ENCODE results near the gene PANK4.
"Not testable (repeated sequence)": the region's sequence is repeated elsewhere in the genome, so short reads cannot be mapped to it uniquely, and the experiment has no call there.

PANK4 gene

GRCh38 chr1:2525920-2526823 is at the start of gene PANK4:
Gene PANK4, minus strand, starts transcription at chr1:2526596. Its CDS starts 9 bp downstream, at chr1:2526587.
- DNase-seq (ENCODE audit: low read depth in 2 of 2) = peak; percentile 74 to 82

- DNase-seq (ENCODE audit: low read depth in 2 of 2) = no peak
Observed at GRCh38 chr1:2574350-2574749, 48.0 kb upstream of the PANK4 start.

- no peak for DNase-seq (ENCODE audit: low read depth in 2 of 2)
Observed at GRCh38 chr1:2573250-2573920, 47.0 kb upstream of the PANK4 start.

- no peak for DNase-seq (ENCODE audit: low read depth in 2 of 2)
Observed at GRCh38 chr1:2571348-2571747, 45.0 kb upstream of the PANK4 start.

GRCh38 chr1:2570332-2570731 is 43.9 kb upstream of the PANK4 start:
- DNase-seq (ENCODE audit: low read depth in 2 of 2) = no peak

- DNase-seq (ENCODE audit: low read depth in 2 of 2) = not testable (repeated sequence)
Observed at GRCh38 chr1:2569703-2570102, 43.3 kb upstream of the PANK4 start.

GRCh38 chr1:2569060-2569459 is 42.7 kb upstream of the PANK4 start:
- DNase-seq (ENCODE audit: low read depth in 2 of 2) = no peak

- DNase-seq (ENCODE audit: low read depth in 2 of 2) = not testable (repeated sequence)
Observed at GRCh38 chr1:2568187-2568816, 41.9 kb upstream of the PANK4 start.

- no peak for DNase-seq (ENCODE audit: low read depth in 2 of 2)
Observed at GRCh38 chr1:2567083-2567679, 40.8 kb upstream of the PANK4 start.

GRCh38 chr1:2566101-2567045 is 40.0 kb upstream of the PANK4 start:
- DNase-seq (ENCODE audit: low read depth in 2 of 2) = no peak

- DNase-seq (ENCODE audit: low read depth in 2 of 2) = no peak
Observed at GRCh38 chr1:2564815-2565374, 38.5 kb upstream of the PANK4 start.

- DNase-seq (ENCODE audit: low read depth in 2 of 2) = no peak
Observed at GRCh38 chr1:2564006-2564814, 37.8 kb upstream of the PANK4 start.

- no peak for DNase-seq (ENCODE audit: low read depth in 2 of 2)
Observed at GRCh38 chr1:2563205-2563604, 36.8 kb upstream of the PANK4 start.

- no peak for DNase-seq (ENCODE audit: low read depth in 2 of 2)
Observed at GRCh38 chr1:2561898-2562895, 35.8 kb upstream of the PANK4 start.

- DNase-seq (ENCODE audit: low read depth in 2 of 2) = no peak
Observed at GRCh38 chr1:2561446-2561845, 35.0 kb upstream of the PANK4 start.

- DNase-seq (ENCODE audit: low read depth in 2 of 2) = no peak
Observed at GRCh38 chr1:2560299-2561073, 34.1 kb upstream of the PANK4 start.

GRCh38 chr1:2559509-2560298 is 33.3 kb upstream of the PANK4 start:
- no peak for DNase-seq (ENCODE audit: low read depth in 2 of 2)

Measured in stimulated activated CD8-positive, alpha-beta memory T cell treated with anti-CD3 and anti-CD28 coated beads, Interleukin-2, amount 100 ng/mL, for 1 hour (primary cell).